ENCODE measurements around the gene TNFSF12.
"Not testable (repeated sequence)": the region's sequence is repeated elsewhere in the genome, so short reads cannot be mapped to it uniquely, and the experiment has no call there.

TNFSF12 gene

DNA sequence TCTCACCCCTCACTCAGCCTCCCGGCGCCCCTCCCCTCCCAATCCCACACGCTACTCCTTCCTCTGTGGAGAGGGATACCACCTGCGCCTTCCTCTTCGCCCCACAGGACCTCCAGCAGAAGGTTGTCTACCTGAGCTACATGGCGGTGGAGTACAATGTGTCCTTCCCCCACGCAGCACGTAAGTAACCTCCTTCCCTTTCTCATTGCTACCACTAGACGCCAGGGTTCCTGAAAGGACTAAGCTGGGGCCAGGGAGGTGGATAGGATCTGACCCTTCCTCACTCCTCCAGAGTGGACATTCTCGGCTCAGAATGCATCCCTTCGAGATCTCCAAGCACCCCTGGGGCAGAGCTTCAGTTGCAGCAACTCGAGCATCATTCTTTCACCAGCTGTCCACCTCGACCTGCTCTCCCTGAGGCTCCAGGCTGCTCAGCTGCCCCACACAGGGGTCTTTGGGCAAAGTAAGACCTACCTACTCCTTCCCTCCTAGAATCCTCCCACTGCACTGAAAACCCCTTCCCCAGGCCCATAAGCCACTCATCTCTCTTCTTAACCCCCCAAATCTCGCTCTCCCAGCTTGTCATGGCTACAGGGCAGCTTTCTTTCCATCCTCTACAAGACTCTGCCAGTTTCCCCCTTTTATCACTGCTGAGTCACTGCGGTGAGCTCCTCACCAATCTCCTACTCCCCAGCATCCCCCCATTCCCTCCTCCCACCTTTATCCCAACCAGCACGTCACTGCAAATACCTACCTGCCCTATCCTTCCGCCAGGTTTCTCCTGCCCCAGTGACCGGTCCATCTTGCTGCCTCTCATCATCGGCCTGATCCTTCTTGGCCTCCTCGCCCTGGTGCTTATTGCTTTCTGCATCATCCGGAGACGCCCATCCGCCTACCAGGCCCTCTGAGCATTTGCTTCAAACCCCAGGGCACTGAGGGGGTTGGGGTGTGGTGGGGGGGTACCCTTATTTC is 32.0 kb downstream of the TNFSF12 start:
- Histone ChIP-seq H3K4me3 (peak overlapping the region; percentile 4 to 57 (median 18)), H3K27ac (peak overlapping the region in 20 of 21 experiments; percentile 16 to 99 (median 92))

DNA sequence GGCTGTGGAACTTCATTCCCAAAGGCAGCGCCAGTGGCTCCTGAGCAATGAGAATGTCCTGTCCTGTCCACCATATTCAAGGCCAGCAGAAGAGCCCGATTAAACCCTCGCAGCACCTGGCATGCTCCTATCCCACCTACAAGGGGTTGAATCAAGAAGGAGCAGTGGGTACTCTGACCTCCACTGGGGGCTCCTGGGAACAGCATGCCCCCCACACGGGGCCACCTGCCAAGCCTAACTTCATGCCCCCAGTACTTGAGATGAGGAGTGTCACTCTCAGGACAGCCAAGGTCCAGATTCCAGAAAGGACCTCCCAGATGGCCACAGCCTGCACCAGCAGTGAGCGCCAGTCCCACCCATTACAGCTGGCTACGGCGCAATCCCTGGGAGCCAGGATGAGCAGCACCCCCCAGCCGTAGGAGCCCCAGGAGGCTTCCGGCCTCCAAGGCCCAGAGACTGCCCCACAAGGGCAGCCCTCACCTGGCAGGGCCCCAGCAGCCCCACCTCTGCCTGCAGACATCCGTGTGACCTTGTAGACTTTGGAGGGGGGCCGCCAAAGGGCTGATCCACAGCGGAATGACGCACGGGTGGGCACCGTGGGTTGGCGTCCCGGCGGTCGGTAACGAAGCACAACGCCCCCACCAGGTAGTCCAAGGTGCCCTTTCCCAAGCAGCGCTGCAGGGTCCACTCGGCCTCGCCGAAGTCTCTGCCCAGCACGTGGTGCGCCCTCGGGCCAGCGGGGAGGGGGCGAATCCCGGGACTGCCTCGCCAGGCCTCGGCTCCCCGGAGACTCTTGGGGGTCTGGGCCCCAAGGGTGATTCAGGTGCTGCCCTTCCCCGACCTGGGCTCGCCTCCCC is 33.8 kb downstream of the TNFSF12 start:
- peak overlapping the region; percentile 32 to 57 (median 46) for H3K4me3 ChIP-seq

DNA sequence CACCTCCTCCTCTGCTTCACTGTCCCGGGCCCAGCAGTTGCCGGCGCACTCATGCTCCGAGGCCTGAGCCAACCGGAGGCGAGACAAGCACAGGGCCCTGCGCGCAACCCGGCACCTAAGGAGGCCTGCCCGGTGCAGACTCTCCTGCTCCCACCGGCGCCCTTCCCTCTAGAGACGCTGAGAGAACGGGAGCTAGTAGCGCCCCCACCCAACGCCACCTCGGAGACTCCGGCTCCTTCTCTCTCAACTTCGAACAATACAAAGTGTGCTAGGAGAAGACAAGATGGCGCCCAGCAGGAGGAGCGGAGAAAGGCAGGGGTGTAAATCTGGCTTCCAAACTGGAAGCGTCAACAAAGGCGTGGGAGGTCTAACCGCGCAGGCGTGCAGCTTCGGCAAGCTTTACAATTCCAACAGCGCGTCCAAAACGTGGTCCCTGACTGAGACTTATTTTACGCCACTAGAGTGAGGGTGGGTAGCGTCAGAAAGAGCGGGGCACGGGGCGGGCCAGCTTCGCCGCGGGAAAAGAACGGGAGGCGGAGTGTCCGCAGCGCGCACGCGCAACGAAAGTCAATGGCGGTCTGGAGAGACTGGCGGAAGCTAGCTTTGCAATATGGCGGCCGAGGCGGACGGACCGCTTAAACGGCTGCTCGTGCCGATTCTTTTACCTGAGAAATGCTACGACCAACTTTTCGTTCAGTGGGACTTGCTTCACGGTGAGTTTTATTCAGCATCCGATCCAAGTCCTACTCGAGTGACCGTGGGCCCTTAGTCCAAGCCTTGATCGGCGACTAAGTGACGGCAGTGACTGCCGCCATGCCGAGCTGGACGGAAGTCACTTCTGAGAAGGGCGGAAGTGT is 34.6 kb downstream of the TNFSF12 start, which contains the start of gene MPDU1:
TSS of gene MPDU1 (plus strand) at position 600 of the 857 bp plus-strand sequence. CDS start at position 611, 11 bp downstream.
- peak within 1 kb of the TSS; percentile 32 to 57 (median 46) for H3K4me3 ChIP-seq
- H3K27ac ChIP-seq: peak within 1 kb of the TSS; percentile 68 to 99 (median 93)

More for the DNA sequence above, 33.8 kb downstream of the TNFSF12 start:
- H3K27ac ChIP-seq: peak overlapping the region; percentile 68 to 99 (median 93)

DNA sequence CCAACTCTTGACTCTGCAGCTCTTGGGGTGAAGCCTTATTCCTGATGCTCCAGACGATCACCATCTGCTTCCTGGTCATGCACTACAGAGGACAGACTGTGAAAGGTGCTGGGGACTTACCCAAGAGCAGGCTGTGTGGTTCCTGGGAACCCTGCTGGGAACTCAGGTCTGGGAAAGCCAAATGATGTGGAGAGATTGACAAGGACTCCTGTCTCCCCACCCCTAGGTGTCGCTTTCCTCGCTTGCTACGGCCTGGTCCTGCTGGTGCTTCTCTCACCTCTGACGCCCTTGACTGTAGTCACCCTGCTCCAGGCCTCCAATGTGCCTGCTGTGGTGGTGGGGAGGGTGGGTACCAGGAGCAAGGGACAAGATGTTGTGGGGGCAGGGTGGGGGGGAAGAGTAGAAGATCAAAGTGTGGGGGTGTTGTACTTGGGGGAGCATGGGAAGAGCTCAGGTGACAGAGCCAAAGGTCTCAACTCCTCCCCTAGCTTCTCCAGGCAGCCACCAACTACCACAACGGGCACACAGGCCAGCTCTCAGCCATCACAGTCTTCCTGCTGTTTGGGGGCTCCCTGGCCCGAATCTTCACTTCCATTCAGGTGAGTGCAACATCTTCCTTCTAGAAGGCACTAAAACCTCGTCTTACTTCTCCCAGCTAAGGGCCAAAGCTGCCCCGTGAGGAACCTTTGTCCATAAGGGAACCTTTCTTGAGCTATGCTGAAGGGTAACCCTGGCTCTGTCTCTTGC is 38.0 kb downstream of the TNFSF12 start:
- H3K4me3 ChIP-seq: peak overlapping the region in 2 of 7 experiments; percentile 50 to 60
- peak overlapping the region in 18 of 21 experiments; percentile 26 to 92 (median 83) for H3K27ac ChIP-seq

DNA sequence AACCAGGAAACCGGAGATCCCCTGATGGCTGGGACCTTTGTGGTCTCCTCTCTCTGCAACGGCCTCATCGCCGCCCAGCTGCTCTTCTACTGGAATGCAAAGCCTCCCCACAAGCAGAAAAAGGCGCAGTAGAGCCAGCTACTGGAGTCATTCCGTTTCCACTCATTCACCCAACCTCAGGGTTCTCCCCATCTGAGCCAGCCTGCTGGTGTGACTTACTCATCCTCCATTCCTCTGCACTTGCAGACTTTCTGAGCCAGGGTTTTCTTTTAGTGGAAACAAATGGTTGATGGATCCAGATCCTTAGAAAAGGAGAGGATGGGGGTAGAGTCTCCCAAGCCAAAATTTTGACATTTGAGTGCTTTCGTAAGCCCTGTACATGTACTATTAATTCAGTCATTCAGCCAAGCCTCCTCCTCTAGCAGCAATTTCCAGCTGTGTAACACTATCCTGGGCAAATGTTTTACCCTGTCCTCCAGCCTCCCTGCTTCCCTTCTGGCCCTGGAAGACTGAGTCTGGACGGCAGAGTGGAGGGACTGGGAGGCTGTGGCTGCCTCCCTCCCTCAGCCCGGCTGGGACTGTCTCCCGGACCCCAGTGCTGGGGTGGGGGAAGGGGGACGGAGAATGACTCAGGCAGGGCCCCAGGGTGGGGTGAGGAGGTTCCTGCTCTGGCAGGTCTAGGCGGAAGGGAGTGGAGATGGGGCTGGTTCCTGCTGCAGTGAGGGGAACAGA is 38.7 kb downstream of the TNFSF12 start:
- Histone ChIP-seq H3K4me3 (peak overlapping the region in 6 of 7 experiments; percentile 30 to 60 (median 48)), H3K27ac (peak overlapping the region in 20 of 21 experiments; percentile 28 to 92 (median 84))

DNA sequence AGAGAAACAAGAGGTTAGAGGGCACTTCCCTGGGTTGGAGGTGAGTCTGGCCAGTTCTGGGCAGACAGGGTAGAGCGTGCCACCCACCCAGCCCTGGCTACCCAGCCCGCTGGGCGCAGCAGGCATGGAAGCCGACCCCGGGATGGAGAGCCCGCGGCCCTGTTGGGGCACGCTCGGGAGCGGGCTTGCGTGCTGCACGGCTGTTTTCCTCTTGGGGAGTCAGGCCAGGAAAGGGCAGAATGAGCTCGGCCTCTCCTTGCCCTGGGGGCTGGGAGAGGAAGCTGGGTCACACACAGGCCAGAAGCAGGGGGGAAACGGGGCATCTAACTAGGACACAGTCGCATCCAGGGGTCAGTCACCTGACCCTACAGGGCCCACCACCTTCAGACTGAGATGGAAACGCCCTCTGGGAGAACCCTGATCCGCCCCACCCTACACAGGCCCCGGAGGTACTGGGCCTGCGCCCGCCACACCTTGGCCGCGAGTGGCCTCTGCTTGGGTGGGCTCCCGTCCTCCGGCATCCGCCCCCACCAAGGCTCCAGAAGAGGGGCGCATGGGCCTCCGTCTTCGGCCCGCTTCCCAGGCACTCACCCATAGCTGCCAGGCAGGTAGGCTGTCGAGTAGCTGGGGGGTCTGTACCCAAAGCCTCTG is 39.8 kb downstream of the TNFSF12 start:
- Histone ChIP-seq H3K4me3 (peak overlapping the region; percentile 30 to 60 (median 47)), H3K27ac (peak overlapping the region; percentile 28 to 92 (median 83))

DNA sequence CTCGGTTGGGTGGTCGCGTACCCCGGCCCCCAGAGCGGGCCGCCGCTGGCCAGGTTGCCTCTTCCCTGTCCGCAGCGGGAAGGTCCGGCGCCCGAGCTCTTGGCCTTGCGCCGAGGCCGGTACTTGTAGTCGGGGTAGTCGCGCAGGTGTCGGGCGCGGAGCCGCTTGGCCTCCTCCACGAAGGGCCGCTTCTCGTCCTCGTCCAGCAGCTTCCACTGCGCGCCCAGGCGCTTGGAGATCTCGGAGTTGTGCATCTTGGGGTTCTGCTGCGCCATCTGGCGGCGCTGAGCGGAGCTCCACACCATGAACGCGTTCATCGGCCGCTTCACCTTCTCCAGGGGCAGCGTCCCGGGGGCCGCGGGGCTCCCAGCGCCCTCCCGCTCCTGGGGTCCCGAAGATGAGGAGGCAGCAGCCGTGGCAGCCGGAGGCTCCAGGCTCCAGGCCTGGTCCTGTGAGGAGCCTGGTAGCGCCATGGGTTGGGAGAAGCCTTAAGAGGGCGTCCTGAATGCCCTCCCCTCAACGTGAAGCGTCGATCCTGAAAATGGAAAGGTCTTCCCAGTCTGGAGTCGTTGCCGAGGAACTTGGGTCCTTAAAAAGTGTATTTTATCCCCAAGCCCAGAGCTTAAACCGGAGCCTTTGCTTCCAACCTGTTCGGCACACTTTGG is 40.5 kb downstream of the TNFSF12 start:
- Histone ChIP-seq H3K4me3 (peak overlapping the region; percentile 30 to 60 (median 47)), H3K27ac (peak overlapping the region; percentile 28 to 92 (median 83))

DNA sequence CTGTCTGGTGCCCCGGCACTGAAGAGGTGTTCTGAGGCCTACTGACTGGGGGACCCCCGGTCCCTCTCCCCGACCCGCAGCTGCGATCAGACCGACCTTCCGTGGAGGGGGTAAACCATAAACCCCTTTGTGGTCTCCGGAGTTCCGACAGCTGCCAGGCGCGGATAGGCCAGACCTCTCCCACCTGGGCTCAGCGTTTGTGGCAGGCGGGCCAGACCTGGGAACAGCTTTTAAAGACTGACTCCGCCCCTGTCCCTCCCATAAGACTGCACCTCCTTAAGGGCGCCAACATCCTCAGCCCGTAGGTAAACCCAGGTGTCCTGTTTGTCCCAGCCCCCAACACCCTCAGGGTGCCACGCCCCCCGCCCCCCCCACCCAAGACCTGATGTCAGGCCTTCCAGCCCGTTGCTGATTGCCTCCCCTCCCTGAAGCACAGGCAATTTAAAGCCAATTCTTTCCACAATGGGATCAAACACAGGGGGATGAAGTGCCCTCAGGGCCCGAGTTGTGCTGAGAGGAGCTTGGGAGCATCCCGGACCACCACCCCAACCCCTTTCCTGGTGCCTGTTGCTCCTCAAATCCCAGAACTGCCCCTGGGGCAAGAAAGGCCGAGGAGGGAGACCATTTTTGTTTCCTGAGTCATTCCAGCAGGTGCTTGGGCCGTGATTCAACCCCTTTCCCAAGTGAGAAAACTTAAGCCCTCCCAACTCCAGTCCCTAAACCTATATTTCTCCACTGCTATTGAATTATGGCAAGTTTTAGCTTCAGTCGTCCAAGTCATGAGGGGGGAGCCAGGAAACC is 41.2 kb downstream of the TNFSF12 start, which contains the start of gene SOX15:
TSS of gene SOX15 (minus strand) at position 204 of the 801 bp plus-strand sequence. CDS start 418 bp downstream, outside the sequence.
- Histone ChIP-seq H3K27ac (peak within 1 kb of the TSS; percentile 36 to 92 (median 83)), H3K4me3 (peak within 1 kb of the TSS; percentile 30 to 60 (median 47))

DNA sequence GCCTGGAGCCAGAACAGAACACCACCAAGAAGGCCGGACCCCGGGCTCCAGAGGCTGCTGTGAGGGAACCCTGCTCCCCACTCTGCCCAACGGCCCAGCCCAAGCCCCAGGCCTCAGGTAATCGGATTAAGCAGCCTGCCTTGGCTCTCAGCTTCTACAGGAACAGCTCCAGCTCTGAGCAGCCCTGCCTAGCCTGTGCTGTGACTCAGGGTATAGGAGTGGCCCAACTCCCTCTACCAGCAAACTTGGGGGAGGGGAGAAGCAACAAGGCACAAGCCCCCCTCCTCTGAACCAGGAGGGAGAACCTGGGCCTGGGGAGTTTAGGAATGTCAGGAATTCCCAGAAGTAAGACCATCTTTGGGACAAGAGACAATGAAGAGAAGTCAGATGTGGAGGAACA is 41.9 kb downstream of the TNFSF12 start:
- peak overlapping the region in 15 of 21 experiments; percentile 13 to 89 (median 80) for H3K27ac ChIP-seq
- H3K4me3 ChIP-seq: no peak overlapping the region

DNA sequence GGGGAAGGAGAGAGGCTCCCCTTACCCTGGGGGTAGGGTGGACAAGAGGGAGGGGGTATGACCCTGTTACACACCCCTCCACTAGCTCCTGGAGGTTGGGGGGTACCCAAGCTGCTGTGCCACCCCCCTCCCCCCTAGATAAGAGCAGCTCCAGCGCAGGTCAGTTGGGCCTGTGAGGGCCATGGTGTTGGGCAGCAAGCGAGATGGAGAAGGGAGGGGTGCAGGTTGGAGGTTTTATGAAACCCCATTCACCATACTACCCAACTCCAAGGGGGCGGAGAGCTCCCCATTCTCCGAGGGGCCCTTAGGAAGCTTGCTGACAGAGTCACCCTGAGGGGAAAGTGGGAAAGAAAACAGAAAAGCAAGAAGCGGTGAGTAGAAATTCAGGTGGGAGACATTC is 42.7 kb downstream of the TNFSF12 start:
- H3K27ac ChIP-seq: peak overlapping the region in 10 of 21 experiments; percentile 3 to 89 (median 83)
- H3K4me3 ChIP-seq: no peak overlapping the region

DNA sequence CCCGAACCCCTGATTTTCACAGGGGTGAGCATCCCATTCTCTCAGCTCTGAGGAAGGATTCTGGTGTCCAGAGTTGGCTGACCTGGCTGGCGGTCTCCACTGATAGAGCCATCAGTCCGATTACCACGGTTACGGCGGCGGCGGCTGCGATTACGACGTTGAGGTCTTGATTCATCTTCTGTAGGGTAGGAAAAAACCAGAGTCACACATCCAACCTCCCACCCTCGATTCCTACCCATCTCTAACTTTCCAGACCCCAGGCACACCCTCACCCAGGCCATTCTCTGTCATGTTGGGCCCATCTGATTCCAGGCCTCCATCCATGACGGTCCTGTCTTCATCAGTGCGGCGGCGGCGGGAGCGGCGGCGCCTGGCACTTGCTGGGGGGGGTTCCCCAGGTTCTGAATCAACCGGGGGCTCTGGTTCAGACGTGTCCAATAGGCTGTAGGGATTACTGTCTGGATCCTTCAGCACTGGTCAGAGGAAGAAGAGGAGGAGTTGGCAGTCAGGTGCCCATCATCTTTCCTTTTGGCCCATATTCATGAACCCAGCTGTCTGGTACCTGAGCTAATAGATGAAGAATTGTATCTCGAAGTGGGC is 43.7 kb downstream of the TNFSF12 start:
- no peak overlapping the region for H3K4me3 ChIP-seq

DNA sequence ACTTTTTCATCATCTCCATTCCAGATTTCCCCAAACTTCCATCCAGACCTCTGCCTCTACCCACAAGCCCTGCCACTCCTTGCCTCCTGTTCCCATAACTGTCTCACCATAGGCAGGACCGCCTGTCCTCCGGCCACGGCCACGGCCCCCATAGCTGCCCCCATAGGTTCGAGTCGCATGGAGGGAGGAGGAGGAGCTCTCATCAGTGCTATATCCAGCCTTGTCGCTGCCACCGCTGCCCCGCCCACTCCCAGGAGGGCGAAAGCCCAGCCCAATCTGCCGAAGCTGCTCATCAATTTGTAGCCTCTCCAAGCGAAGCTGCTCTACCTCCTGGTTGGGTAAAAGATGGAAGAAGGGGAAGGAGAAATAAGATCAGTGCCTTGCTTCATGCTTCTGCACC is 44.4 kb downstream of the TNFSF12 start:
- H3K27ac ChIP-seq: no peak overlapping the region
- no peak overlapping the region for H3K4me3 ChIP-seq

More for the DNA sequence above, 43.7 kb downstream of the TNFSF12 start:
- H3K27ac ChIP-seq: no peak overlapping the region

DNA sequence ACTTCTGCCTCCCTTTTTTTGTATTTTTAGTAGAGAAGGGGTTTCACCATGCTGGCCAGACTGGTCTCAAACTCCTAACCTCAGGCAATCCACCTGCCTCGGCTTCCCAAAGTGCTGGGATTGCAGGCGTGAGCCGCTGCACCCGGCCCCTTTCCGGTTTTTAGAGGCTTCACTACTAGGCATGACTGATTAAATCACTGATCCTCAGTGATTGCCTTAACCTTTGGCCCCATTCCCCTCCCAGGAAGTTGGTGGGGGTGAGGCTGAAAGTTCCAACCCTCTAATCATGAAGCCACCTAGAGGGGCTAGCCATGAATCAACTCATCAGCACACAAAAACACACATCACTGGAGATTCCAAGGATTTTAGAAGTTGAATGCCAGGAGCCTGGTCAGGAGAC is 48.7 kb downstream of the TNFSF12 start:
- H3K27ac ChIP-seq, H3K4me3 ChIP-seq: not testable (repeated sequence)

DNA sequence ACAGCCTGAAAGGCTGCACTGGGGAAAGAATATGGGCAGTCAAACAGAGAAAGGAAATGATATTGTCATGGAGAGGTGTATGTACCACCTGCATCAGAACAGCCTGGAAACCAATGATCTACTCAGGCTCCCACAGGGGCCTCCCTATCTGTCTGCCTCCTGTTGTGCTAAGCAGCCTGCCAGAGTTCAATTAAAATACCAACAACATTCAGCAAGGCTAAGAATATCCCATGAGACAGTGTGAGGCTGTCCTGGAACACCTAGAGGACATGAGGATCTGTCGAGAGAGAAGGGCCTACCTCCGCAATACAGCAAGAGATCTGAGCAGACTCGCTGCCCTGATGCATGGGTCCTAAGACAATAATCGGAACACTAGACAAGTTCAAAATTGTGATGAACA is 57.4 kb downstream of the TNFSF12 start:
- Histone ChIP-seq H3K4me3 (no peak overlapping the region), H3K27ac (peak overlapping the region in 1 of 21 experiments; percentile 42)

Measured in skin epidermis (tissue), 12 donors.